Embryonic facial prominence (tissue), 1 donor: ENCODE measurements around the gene DCLK2.
A peak's percentile ranks its signal among the peaks of the same experiment; 100 is the strongest.

ENCODE experiments used
- DNase-seq: peaks from one replicate; pipeline ENCODE4 v3.0.0-alpha.2; 2016; ENCODE audit errors: extremely low spot score

Gene DCLK2

DNA sequence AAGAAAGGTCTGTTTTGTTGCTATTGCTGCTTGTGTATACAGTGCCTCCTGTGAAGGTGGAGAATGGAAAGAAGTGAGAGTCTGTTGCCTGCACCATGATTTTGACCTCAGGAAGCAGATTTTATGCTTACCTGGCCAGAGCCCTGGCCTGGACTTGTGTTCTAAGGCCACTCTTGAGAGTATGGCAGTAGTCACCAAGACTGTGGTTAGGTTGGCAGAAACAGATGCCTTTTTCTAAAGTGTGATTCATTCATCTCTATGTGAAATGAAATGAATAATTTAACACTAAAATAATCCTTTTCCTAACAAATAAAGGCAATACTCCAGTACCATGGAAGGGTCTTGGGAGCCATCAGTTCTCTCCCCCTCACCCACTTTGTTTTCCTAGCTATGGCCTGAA is 161.8 kb downstream of the DCLK2 start:
- no peak for DNase-seq

DNA sequence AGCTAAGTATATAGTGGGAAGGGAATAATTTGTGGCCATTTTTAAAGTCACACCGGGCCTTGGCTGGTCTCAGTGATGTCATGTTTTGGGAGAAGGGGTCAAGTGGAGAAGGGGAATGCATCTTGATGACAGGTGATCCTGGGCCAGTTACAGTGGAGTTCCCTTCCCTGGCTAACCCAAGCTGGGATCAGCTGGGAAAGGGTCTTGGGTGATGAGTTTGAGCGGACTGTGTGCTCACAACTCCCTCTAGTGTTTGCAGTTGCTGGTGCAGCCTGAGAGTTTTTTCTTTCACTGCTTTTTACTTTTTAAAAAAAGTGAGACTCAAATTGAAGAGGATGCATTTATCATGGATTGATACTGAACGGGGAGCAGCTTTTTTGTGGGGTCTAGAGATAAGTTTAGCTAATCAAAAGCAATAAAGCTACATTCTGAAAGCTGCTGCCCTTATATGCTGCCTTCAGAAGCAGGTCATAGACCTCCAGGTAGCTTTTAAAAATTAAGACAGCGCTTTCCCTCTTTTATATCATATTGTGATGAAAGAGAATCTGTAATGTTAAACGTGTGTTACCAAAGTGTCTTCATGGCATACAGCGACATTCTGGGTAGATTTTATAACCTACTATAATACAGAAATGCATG is 164.7 kb downstream of the DCLK2 start:
- DNase-seq, result peak; percentile 18

GRCh38 chr4:150243932-150244331 is 165.7 kb downstream of the DCLK2 start:
- no peak for DNase-seq

DNA sequence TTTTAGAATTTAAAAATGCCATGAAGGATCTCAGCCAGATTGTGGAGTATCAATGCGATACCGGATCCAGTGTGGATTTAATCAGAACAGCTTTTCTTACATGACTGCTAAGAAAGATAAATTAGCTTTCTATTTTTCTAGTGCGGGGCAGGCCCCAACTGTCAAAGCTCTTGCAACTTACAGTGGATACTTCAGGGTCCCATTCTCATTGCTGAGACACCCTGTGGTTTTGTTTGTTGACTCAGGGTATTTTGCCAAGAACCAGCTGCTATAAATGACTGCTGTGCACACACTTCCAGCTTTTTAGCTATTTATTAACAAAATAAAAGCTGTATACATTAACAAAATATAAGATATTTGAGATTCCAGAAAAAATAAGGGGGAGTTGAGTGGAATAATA is 166.4 kb downstream of the DCLK2 start:
- DNase-seq, result no peak

- no peak for DNase-seq
These were observed 168.9 kb downstream of the DCLK2 start for GRCh38 chr4:150247184-150247583.

GRCh38 chr4:150248181-150248580 is 169.9 kb downstream of the DCLK2 start:
- DNase-seq, result no peak

- no peak for DNase-seq
These were observed 172.2 kb downstream of the DCLK2 start for GRCh38 chr4:150250293-150250997.

DNA sequence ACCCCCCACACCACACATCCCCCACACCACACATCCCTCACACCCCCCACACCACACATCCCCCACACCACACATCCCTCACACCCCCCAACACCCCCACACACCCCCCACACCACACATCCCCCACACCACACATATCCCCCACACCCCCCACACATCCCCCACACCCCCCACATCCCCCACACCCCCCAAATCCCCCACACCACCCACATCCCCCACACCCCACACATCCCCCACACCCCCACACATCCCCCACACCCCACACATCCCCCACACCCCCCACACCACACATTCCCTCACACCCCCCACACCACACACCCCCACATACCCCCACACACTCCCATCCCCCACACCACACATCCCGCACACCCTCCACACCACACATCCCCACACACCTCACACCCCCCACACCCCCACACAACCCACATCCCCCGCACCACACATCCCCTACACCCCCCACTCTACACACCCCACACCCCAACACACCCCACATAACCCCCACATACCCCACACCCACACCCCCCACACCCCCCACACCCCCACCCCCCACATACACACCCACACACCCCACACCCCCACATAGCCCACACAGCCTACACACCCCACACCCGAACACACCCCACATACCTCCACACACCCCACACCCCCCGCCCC is 172.9 kb downstream of the DCLK2 start:
- DNase-seq, result no peak

GRCh38 chr4:150251752-150252190 is 173.5 kb downstream of the DCLK2 start:
- DNase-seq, result no peak

- no peak for DNase-seq
These were observed 174.1 kb downstream of the DCLK2 start for GRCh38 chr4:150252306-150252705.

- no peak for DNase-seq
These were observed 174.5 kb downstream of the DCLK2 start for GRCh38 chr4:150252741-150253140.

DNA sequence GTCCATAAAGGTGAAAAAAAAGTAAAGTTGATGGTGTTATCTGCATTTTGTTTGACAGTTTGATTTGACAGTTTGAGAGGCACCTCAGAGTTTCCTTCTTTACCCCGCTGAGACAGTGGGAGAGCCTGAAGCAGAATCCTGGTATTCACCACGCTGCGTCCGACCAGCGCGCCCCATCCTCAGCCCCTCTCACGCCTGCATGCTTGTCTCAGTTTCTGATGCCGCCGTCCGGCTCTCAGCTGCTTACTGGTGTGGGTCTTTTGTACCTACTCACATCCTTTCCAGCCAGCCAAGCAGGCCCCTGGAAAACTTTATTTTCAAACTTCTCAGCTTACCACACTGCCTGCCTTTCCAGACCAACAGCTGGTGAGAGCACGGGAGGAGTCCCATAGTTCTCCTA is 175.2 kb downstream of the DCLK2 start:
- DNase-seq, result no peak

DNA sequence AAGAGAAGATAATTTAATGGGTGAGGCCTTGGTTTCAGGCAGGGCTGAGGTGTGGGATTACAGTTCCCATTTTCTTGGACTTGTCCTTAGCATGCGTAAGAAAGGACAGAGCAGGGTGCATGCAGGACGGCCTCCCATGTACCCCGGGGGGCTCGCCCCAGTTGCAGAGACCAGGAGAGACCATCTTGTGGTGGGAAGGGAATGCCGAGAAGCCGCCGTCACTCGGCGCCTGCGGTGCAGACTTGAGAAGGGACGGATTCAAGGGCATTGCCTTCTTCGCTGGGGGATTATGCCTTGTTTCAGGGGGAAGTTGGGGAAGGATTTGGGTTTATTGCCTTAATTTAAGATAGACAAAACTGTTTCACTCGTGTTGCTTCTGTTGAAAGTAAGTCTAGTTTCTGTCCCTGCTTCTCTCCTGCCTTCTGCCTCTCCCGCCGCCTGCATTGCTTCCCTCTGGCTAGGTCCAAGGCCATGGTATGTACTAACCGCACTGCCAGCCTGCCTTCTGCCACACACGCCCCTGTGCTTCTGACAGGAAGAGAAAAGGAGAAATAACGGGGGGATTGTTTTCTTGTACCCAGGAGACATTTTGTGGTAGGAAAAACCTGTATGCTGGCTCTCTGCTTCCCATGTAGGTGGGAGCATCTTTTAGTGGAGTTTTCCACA is 175.9 kb downstream of the DCLK2 start:
- no peak for DNase-seq

DNA sequence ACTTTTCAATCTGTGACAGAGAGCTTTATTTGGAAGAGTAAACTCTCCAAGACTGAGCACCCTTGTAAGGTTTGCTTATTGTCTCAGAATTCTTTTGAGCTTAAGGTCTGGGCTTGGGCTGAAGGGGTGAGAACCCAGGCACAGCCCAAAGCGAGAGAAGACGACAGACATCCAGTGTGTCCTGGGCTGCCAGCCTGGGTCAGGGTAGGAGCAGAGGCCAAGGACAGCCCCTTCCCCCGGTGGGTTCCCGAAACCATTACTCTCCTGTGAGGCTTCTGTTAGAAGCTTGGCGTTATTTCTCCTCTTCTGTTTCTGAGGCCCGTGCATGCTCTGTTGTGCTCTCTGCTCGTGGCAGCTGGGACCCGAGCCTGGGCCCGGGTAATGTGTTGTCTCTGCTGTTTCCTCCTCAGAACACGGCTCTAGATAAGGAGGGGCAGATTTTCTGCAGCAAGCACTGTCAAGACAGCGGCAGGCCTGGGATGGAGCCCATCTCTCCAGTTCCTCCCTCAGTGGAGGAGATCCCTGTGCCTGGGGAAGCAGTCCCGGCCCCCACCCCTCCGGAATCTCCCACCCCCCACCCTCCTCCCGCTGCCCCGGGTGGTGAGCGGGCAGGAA is 177.5 kb downstream of the DCLK2 start:
- no peak for DNase-seq

GRCh38 chr4:150256225-150256620 is 178.0 kb downstream of the DCLK2 start:
- DNase-seq, result no peak

GRCh38 chr4:150256841-150257730 is 178.8 kb downstream of the DCLK2 start:
- DNase-seq, result no peak

- no peak for DNase-seq
These were observed 180.3 kb downstream of the DCLK2 start for GRCh38 chr4:150258569-150258968.

- DNase-seq, result no peak
These were observed 181.8 kb downstream of the DCLK2 start for GRCh38 chr4:150259861-150260567.

GRCh38 chr4:150261571-150261970 is 183.3 kb downstream of the DCLK2 start:
- DNase-seq, result no peak

DNA sequence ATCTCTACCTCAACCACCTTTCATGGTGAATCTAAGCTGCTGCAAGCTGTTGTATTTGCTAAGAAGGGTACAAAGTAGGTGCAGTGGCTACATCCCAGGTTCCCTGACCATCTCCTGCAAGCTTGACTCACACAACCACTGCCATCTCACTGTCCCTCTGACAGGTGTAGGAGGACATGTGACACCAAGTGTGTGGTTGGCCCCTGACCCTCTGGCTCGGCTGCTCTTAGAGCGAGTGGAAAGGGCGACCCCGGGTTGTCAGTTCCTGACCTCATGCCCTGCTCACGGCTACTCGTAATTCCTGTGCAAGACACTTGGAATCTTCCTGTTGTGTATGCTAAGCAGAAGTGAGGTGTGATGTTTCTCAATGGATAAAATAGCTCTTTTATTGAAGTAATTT is 184.4 kb downstream of the DCLK2 start:
- DNase-seq, result no peak
